ENCODE data around the gene PLEKHM2. TPM values are rescaled to one million over a fixed set of nuclear protein-coding genes. Genes with fewer than 3 reads are reported as not detected.

PLEKHM2 gene
- total and polyA plus RNA-seq, 8 donors = 22.9 to 39.6 (median 33.3) TPM

GRCh38 chr1:15663925-15664324 is 20.2 kb upstream of the PLEKHM2 start:
- peaks cover 9 to 16% (median 11%) of the 10 kb centered on the region in 3 donors for H3K4me1 ChIP-seq
- 95 to 96% methylated on average over 3 of the region's 3 CpGs for WGBS, 2 donors
- DNase-seq (no peak), FAIRE-seq (no peak), ATAC-seq (no peak)
- peaks cover 3 to 24% (median 16%) of the 10 kb centered on the region in 3 donors for H3K36me3 ChIP-seq
- H3K27ac ChIP-seq = no peak overlapping the region
- H3K9me3 ChIP-seq = no peaks in the 10 kb centered on the region
- TF ChIP-seq, protein P1, sequence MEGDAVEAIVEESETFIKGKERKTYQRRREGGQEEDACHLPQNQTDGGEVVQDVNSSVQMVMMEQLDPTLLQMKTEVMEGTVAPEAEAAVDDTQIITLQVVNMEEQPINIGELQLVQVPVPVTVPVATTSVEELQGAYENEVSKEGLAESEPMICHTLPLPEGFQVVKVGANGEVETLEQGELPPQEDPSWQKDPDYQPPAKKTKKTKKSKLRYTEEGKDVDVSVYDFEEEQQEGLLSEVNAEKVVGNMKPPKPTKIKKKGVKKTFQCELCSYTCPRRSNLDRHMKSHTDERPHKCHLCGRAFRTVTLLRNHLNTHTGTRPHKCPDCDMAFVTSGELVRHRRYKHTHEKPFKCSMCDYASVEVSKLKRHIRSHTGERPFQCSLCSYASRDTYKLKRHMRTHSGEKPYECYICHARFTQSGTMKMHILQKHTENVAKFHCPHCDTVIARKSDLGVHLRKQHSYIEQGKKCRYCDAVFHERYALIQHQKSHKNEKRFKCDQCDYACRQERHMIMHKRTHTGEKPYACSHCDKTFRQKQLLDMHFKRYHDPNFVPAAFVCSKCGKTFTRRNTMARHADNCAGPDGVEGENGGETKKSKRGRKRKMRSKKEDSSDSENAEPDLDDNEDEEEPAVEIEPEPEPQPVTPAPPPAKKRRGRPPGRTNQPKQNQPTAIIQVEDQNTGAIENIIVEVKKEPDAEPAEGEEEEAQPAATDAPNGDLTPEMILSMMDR (IDR thresholded peaks at IDR 0.05) = no peak
- no peaks in the 10 kb centered on the region for H3K27me3 ChIP-seq
- H3K4me3 ChIP-seq = no peak overlapping the region
- intact Hi-C loops (cut with DNase I) = no loop called here

DNA sequence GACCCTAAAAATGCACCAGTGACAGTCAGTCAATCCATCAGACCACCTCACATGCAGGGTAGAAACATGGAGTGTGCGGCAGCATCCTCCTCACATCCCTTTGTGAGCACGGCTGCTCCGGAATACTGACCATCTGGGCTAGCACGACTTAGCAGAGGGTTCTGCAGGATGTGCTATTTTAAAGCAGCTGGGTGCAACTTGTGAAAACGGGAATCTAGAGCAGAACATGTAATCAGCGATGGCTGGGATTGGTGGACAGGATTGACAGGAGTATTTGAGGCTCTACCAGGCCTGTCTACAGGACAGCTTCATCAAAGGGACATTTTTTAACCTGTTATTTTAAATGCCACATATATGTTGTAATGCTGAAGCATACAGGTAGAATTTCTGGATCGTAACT is 16.8 kb upstream of the PLEKHM2 start:
- no peak for FAIRE-seq
- H3K36me3 ChIP-seq = no peaks in the 10 kb centered on the region
- peaks cover 9 to 16% (median 11%) of the 10 kb centered on the region in 3 donors for H3K4me1 ChIP-seq
- H3K27me3 ChIP-seq = no peaks in the 10 kb centered on the region
- TF ChIP-seq, protein P1 (IDR thresholded peaks at IDR 0.05) = no peak
- no peak overlapping the region for H3K27ac ChIP-seq
- no peaks in the 10 kb centered on the region for H3K9me3 ChIP-seq
- DNase-seq = no peak
- intact Hi-C loops (cut with DNase I) = no loop called here
- H3K4me3 ChIP-seq = no peak overlapping the region
- 70 to 72% methylated on average over 7 of the region's 7 CpGs for WGBS, 2 donors
- no peak for ATAC-seq

DNA sequence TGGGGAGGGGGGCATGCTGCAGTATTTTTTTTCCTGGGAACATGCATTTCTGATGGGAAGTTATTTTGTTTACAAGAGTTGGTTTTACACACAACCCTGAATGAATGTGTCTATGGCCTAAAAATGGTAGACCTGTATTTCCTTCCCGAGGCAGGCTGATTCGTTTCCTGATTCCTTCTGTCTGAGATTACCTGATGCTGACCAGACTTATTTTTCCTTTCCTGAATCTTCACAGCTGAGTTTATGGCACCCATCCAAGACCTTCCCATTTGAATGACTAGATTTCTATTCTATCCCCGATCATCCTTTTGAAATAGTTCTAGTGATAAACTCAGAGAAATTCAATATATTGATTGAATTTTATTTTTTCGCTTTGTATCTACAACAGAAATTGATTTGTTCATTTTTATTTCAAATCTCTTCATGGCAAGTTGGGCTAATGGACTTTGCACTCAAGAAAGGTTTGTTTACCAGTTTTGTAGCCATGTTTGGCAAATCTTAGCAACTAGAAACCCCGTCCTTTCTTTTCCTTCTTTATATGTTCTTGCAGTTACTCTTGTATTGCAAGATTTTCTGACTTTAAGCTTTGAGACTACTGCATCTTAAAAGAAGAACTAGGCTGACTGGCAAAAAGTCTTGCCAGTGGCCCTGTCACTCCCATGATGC is 15.9 kb upstream of the PLEKHM2 start:
- no peaks in the 10 kb centered on the region for H3K27me3 ChIP-seq

DNA sequence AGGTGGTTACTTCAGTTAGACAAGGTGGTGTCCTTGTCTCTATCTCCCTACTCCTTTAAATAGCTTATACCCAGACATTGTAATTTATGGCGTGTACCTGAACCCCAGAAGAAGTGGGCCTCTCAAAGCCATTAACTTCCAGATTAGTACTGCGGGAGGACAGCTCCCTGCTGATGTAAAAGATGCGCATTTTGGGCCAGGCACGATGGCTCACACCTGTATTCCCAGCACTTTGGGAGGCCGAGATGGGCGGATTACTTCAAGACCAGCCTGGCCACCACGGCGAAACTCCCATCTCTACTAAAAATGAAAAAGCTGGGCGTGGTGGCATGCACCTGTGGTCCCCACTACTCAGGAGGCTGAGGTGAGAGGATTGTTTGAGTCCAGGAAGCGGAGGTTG is 15.0 kb upstream of the PLEKHM2 start:
- no peaks in the 10 kb centered on the region for H3K36me3 ChIP-seq
- TF ChIP-seq, protein P1 (IDR thresholded peaks at IDR 0.05) = no peak
- H3K27ac ChIP-seq = no peak overlapping the region
- H3K4me3 ChIP-seq = no peak overlapping the region
- FAIRE-seq (no peak), ATAC-seq (no peak), DNase-seq (no peak)
- no peaks in the 10 kb centered on the region for H3K27me3 ChIP-seq
- peaks cover 9 to 16% (median 11%) of the 10 kb centered on the region in 3 donors for H3K4me1 ChIP-seq
- intact Hi-C loops (cut with DNase I) = no loop called here
- H3K9me3 ChIP-seq = no peaks in the 10 kb centered on the region
- 90 to 94% methylated on average over 10 of the region's 10 CpGs for WGBS, 2 donors

More for the DNA sequence above, 15.9 kb upstream of the PLEKHM2 start:
- intact Hi-C loops (cut with DNase I) = no loop called here
- FAIRE-seq = no peak
- TF ChIP-seq, protein P1 (IDR thresholded peaks at IDR 0.05) = no peak
- DNase-seq = peak in 1 of 6 donors; percentile 16
- Histone ChIP-seq H3K9me3 (no peaks in the 10 kb centered on the region), H3K36me3 (no peaks in the 10 kb centered on the region), H3K4me1 (peaks cover 9 to 16% (median 11%) of the 10 kb centered on the region in 3 donors), H3K27ac (peak overlapping the region in 2 of 4 donors; percentile 9 to 20), H3K4me3 (no peak overlapping the region)
- 17 to 21% methylated on average over 5 of the region's 5 CpGs for WGBS, 2 donors
- ATAC-seq = peak; percentile 73 to 83 (median 77)

DNA sequence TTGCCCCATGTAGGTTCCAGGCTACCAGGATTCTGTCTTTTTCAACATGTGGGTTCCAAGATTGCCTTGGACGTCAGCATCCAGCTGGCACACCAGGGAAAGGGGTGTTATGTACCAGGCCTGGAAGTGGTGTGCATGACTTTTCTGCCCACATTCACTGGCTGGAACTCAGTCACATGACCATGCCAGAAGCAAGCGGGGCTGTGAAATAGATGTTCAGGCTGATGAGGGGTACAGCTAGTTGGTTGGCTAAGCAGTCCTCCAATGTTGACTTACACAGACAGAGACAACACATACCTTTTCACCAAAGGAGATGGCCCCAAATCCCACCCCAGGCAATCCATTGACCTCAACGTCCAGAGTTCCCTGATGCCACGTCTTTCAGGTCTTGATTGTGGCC is 14.3 kb upstream of the PLEKHM2 start:
- no peak for ATAC-seq
- WGBS, 2 donors = 69 to 81% methylated on average over 4 of the region's 4 CpGs
- no peak for FAIRE-seq
- H3K9me3 ChIP-seq = no peaks in the 10 kb centered on the region
- no peak overlapping the region for H3K4me3 ChIP-seq
- no peak overlapping the region for H3K27ac ChIP-seq
- H3K36me3 ChIP-seq = no peaks in the 10 kb centered on the region
- no peak for DNase-seq
- intact Hi-C loops (cut with DNase I) = no loop called here
- peaks cover 9 to 16% (median 11%) of the 10 kb centered on the region in 3 donors for H3K4me1 ChIP-seq
- H3K27me3 ChIP-seq = no peaks in the 10 kb centered on the region
- TF ChIP-seq, protein P1 (IDR thresholded peaks at IDR 0.05) = no peak

All from pancreas (tissue), 10 donors.